GM19193 (cell line): Measurements from ENCODE around the gene WDR76.

Experiments
- POLR2A ChIP-seq: IDR thresholded peaks from 4 replicates; pipeline ENCODE4 v1.6.1; 2011; ENCODE audit not compliant: insufficient read depth, insufficient read length; ENCODE audit errors: extremely low read depth

WDR76 gene

GRCh38 chr15:43899928-43900327, 73.1 kb downstream of the WDR76 start:
- TF ChIP-seq POLR2A: no peak

GRCh38 chr15:43900996-43901395, 74.2 kb downstream of the WDR76 start:
- no peak for TF ChIP-seq POLR2A

GRCh38 chr15:43901495-43901894, 74.7 kb downstream of the WDR76 start:
- no peak for TF ChIP-seq POLR2A

GRCh38 chr15:43903864-43904290, 77.1 kb downstream of the WDR76 start:
- no peak for TF ChIP-seq POLR2A

- no peak for TF ChIP-seq POLR2A
These were observed 79.0 kb downstream of the WDR76 start for GRCh38 chr15:43905755-43906154.

GRCh38 chr15:43908516-43909050, 81.8 kb downstream of the WDR76 start:
- no peak for TF ChIP-seq POLR2A

GRCh38 chr15:43911235-43911781, 84.5 kb downstream of the WDR76 start:
- no peak for TF ChIP-seq POLR2A

GRCh38 chr15:43912208-43912607, 85.4 kb downstream of the WDR76 start:
- no peak for TF ChIP-seq POLR2A

- TF ChIP-seq POLR2A: no peak
These were observed 86.4 kb downstream of the WDR76 start for GRCh38 chr15:43913026-43913780.

GRCh38 chr15:43913941-43914340, 87.1 kb downstream of the WDR76 start:
- TF ChIP-seq POLR2A: no peak

GRCh38 chr15:43915631-43916325, 89.0 kb downstream of the WDR76 start:
- no peak for TF ChIP-seq POLR2A

GRCh38 chr15:43916326-43916660, 89.5 kb downstream of the WDR76 start:
- TF ChIP-seq POLR2A: no peak
